ENCODE data around the gene PCGF3.
"Not testable (repeated sequence)": the region's sequence is repeated elsewhere in the genome, so short reads cannot be mapped to it uniquely, and the experiment has no call there.

PCGF3 gene

DNA sequence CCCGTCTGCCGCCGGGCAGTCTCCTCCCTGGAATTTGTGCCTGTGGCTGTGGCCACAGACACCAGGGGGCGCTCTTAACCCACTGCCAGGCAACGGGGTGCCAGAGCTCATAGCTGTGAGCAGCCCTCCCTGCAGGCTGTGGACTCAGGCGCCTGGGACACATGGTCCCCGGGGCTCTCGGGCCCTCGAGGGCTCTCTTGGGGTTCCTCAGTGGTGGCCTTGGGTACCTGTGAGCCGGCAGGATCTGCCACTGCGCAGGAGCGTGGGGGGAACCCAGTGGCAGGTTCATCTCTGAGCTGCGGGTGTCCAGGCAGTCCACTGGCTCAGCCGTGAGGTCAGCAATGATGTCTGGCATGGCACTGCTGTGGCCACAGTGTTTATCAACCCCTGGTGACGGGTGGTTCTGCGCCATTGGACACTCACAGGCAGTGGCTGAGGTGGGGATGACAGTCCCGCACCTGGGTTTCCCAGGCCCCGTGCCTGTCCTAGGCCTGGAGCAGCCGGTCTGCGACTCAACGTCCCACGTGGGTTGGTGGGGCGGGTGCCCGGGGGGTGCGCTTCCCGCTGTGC is 37.2 kb downstream of the PCGF3 start:
- DNase-seq (ENCODE audit: low read depth): no peak

- no peak for DNase-seq (ENCODE audit: low read depth)
Measured at GRCh38 chr4:743463-744211, 38.0 kb downstream of the PCGF3 start.

DNA sequence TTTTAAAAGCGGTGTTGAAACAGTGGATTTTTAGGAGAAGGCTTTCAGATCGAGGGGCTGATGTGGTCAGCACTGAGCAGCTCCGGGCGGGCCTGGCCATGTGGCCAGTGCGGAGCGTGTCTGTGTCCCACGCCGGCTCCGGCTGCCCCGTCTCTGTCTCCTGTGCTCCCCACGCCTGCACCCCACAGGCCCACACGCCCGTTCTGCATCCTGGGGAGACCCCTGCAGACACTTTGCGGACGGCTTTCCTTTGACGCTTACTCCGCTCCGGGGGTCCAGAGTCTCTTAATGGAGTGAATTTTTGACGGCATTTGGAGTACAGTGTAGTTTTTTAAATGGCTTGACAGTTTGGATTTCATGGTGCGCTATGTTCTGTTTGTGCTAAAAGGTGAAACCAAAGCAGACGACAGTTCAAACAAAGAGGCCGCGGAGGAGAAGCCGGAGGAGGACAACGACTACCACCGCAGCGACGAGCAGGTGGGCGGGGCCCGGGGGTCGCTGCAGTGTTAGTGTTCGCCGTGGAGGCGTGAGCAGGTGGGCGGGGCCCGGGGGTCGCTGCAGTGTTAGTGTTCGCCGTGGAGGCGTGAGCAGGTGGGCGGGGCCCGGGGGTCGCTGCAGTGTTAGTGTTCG is 38.7 kb downstream of the PCGF3 start:
- no peak for DNase-seq (ENCODE audit: low read depth)

DNA sequence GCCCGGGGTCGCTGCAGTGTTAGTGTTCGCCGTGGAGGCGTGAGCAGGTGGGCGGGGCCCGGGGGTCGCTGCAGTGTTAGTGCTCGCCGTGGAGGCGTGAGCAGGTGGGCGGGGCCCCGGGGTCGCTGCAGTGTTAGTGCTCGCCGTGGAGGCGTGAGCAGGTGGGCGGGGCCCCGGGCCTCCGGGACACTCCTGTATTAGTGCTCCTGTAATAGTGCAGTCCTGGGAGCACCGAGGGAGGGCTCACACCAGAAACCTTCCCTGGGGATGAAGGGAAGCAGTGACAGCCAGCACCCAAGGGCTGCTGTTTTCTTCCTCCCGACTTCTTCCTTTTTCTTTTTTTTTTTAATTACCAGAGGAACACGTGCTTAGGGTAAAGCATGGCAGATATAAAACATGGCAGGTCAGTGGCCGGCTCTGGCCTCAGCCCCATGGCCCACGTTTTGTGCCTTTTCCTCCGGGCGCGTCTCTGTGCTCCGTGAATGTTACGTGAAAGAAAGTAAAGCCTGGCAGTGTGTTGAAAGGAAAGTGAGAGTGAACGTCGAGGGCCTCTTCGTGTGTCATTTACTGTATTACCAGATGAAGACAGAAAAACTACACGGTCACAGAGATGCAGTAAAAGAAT is 42.0 kb downstream of the PCGF3 start:
- no peak for DNase-seq (ENCODE audit: low read depth)

GRCh38 chr4:748461-748860 is 42.8 kb downstream of the PCGF3 start:
- DNase-seq (ENCODE audit: low read depth): no peak

- DNase-seq (ENCODE audit: low read depth): no peak
Measured at GRCh38 chr4:749698-750666, 44.4 kb downstream of the PCGF3 start.

DNA sequence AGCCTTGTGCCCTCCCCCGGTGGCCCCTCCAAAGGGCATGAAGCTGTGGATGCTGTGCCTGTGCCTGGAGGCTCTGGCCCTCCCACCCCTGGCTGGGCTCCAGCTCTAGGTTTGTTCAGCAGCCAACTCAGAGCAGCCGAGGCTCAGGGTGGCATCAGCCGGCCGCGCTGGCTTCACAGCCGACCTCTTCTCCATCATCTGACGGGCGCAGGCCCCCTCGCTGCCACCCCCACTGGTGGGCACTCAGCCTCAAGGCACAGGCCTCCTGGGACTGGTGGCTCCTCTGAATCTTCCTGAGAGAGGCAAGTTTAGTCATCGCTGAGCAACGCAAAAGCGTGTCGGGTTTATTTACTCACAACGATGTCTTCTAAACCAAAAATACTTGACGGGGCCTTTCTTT is 46.0 kb downstream of the PCGF3 start:
- DNase-seq (ENCODE audit: low read depth): no peak

DNA sequence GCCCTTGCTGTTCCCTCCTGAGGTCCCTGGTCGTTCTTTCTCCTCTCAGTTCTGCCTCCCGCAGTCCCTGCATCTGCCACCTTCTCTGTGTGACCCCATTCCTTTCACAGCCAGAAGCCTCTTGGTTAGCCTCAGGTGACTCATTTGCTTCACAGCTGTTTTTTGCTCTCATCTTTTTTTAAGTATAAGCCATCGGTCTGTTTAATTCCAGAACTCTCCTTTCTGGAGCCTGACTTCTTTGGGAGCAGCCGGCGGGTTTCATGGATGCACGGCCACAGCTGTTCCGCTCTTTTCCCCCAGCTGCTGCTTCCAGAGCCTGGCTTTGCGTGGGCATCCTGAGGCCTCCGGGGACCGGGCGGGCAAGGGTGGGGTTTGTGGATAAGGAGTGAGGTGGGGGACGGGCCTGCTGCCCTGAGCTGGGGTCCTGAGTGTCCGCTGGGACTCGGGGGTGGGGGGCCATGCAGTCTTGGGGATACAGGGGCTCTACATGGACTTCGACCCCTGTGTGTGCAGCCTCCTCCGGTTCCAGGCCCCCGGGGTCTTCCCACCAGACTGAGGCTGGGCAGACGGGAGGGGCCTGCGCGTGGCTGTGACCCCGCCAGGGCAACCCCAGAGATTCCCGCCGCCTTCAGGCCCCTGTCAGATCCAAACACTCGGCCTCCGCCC is 46.7 kb downstream of the PCGF3 start:
- DNase-seq (ENCODE audit: low read depth): no peak

DNA sequence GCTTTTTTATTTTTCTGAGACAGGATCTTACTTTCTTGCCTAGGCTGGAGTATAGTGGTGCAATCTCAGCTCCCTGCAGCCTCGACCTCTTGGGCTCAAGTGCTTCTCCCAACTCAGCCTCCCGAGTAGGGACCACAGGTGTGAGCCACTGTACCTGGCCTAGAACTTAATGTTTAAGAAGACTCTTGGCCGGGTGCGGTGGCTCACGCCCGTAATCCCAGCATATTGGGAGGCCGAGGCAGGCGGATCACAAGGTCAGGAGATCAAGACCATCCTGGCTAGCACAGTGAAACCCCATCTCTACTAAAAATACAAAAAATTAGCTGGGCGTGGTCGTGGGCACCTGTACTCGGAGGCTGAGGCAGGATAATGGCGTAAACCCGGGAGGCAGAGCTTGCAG is 47.6 kb downstream of the PCGF3 start:
- DNase-seq (ENCODE audit: low read depth): not testable (repeated sequence)

DNA sequence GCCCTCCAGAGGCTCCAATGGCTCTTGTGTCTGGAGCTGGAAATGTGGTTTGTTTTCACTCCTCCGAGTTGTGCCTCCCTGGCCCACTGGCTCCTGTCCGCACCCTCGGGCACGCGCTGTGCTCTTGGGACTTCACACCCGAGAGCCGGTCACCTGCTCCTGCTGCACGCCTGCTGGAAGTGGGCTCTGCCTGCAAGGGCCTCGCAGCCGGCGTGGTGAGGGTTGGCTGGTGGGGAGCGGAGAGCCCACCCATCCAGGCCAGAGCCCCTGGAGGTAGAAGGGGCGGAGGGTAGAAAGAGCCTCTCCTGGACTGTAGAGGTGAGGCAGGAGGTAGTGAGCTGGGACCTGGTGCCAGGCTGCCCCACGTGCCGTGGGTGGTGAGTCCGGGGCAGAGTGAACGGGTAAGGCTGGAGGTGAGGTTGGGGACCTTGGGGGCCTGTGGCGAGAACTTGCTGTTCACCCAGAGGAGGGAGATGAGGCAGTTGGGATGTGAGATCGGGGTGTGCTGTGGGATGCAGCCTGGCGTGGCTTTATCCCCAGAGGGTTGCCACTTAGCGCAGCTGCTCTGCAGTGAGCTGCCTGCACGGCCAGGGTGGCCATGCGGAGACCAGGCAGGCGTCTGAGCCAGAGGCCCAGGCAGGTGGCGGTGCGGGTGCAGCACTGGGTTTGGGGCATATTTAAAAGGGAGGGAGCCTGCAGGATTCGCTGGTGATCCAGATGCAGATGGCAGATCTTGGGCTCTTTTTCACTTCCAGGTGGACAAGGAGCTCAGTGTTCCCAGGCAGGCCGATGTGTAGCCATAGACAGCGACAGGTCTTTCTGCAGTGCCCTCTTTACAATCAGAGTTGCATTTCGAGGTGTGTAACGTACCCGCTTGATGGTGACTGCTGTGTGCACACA is 48.8 kb downstream of the PCGF3 start:
- DNase-seq (ENCODE audit: low read depth): no peak

DNA sequence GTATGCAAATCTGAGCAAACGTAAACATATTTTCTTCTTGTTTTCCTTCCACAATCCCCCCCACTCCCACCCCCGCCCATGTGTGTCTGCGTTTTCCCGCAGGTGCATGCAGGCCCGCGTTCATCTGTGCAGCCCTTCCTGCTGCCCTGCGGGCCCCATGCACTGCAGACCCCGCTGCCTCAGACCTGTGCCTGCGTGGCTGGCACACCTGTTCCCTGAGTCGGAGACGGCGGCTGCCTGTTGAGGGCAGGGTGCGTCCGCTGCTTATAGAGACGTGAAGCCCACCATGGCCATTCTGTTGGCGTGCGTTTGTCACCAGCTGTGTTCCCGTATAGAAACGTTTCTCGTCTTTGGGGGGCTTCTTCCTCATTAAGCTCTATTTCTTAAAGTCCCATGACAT is 51.5 kb downstream of the PCGF3 start:
- no peak for DNase-seq (ENCODE audit: low read depth)

- DNase-seq (ENCODE audit: low read depth): not testable (repeated sequence)
Measured at GRCh38 chr4:759810-760209, 54.2 kb downstream of the PCGF3 start.

GRCh38 chr4:760616-761015 is 55.0 kb downstream of the PCGF3 start:
- DNase-seq (ENCODE audit: low read depth): no peak

- DNase-seq (ENCODE audit: low read depth): no peak
Measured at GRCh38 chr4:761086-761485, 55.5 kb downstream of the PCGF3 start.

DNA sequence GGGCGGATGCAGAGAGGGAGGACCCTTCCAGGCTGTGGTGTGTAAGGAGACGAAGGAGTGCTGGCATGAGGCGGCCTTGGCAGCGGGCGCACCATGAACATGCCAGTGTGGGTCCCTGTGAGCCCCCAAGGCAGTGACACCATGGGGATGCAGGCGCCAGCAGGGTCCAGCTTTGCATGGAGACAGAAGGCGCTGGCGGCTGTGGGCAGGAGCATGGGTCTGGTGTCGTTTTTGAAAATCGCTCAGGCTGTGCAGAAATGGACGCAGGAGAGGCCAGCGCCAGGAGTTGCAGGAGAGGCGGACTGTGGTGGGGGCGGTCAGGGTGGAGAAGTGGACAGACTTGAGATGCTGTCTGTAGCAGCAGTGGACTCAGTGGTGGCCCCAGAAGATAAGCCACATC is 56.1 kb downstream of the PCGF3 start:
- DNase-seq (ENCODE audit: low read depth): no peak

DNA sequence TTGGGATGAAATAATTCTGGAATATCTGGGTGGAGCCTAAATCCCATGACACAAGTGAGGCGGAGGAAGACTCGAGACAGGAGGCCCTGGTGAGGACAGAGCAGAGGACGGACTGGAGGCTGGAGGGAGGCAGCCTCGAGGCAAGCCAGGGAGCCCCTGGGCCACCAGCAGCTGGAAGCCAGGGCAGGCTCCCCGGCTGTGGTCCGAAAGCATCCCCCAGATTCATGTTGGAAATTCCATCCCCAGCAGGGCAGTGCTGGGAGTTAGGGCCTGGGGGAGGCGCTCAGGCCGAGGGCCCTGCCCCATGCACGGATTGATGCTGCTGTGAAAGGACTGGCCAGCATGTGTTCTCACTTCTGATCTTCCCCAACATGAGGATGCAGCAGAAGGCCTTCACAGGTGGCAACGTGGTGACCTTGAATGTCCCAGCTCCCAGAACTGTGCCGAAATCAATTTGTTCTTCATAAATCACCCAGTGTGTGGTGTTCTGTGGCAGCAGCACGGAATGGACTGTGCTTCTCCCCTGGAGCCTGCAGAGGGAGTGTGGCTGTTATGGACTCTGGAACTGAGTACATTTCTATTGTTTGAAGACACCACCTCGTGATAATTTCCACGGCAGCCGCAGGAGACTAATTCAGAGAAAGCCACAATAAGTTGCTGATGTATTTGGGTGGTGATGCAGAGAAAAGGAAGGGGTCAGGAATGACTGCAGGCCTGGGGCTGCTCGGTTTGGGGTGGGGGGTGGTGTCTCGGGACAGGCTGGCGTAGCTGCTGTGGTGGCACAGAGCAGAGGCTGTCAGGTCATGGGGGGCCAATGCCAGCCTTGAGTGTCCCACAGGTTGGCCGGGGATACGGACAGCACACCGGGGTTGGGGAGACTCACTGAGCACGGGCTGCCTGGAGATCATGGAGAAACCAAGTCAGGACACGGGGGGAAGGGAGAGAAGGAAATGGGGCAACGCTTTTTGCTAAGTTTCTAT is 56.9 kb downstream of the PCGF3 start:
- DNase-seq (ENCODE audit: low read depth): no peak

DNA sequence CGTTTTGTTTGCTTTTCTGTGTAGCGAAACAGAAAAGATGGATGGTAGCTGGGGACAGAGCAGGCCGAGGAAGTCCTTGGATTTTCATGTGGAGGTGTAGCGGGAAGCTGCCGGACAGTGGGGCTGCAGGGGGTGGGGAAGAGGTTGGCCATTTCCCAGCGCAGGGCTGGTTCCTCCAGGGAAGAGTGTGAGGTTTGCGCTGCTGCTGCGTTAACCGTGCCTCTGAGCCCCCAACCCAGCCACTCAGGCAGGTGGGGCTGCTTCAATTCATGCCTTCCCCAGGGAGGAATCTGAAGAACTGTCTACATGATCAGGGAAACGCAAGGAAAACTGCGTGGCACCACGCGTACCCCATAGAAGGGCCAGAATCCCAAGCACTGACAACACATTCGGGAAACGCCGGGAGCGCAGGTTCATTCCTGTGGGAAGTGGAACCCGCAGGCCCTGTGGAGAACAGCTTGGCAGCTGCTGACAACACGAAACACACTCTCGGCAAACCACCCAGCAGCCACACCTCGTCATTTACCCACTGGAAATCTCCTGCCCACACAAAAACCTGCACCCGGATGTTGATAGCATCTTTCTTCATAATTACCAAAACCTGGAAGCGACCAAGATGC is 57.7 kb downstream of the PCGF3 start:
- DNase-seq (ENCODE audit: low read depth): no peak

DNA sequence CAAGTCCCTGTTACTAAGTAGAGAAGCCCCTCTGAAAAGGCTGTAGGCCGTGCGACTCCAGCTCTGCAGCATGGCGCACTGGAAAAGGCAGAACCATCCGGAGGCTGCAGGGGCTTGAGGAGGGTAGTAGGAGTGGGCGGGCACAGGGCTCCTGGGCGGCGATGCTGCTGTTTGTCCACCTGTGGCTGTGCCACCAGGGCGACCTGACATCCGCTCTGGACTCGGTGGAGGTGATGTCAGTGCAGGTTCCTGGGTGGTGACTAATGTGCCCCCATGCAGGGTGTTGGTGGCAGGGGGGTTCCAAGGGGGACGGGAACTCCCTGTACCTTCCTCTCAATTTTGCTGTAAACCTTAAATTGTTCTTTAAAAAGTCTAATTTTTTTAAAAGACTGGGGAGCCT is 58.3 kb downstream of the PCGF3 start:
- DNase-seq (ENCODE audit: low read depth): no peak

Data from HS-27A (cell line).